ENCODE data around the gene CCL25. TPM values are rescaled to one million over a fixed set of nuclear protein-coding genes. Genes with fewer than 3 reads are reported as not detected.

The CCL25 gene
- total and polyA plus RNA-seq, 9 of the 15 experiments (the other 6 are each of a cell fraction or from before 2014, with no cell fraction given) = 0.15 TPM; not detected in 8

- TF ChIP-seq NR2F6 (CRISPR knock-in tag; IDR thresholded peaks at IDR 0.05) = peak; percentile 73; the same call in 1 of the 2 replicates
- TF ChIP-seq ZNF212 (CRISPR knock-in tag; IDR thresholded peaks at IDR 0.05) = no peak
- TF ChIP-seq SIN3A (IDR thresholded peaks at IDR 0.05; ENCODE audit: borderline replicate concordance in 2 of 2, control insufficient read depth in 1 of 2, low read depth in 2 of 2, low read length in 2 of 2) = peak; percentile 38 to 56; a peak in 1 of 4 replicates
- TF ChIP-seq MYC (IDR thresholded peaks at IDR 0.05; ENCODE audit: low read depth, low read length) = 0 out of 2 replicates have a peak, but pooled peaks have one; percentile 22
- no peak for TF ChIP-seq MYC (CRISPR knock-in tag; IDR thresholded peaks at IDR 0.05; ENCODE audit: borderline replicate concordance, low read depth)
- TF ChIP-seq DPF2 (IDR thresholded peaks at IDR 0.05) = peak; percentile 41; the same call in 1 of the 2 replicates
- TF ChIP-seq MCM7 (IDR thresholded peaks at IDR 0.05) = no peak
- 0 out of 4 replicates have a peak, but pooled peaks have one; percentile 21 to 27 for TF ChIP-seq TEAD1 (CRISPR knock-in tag; IDR thresholded peaks at IDR 0.05)
- peak; percentile 48 for TF ChIP-seq CCNT2 (IDR thresholded peaks at IDR 0.05; ENCODE audit: borderline replicate concordance, extremely low read depth, insufficient read length, low read depth, low read length)
- peak; percentile 90 for TF ChIP-seq POLR2A (conservative IDR thresholded peaks at IDR 0.05)
- TF ChIP-seq CAMTA2 (CRISPR knock-in tag; conservative IDR thresholded peaks at IDR 0.05) = no peak
- TF ChIP-seq ZFP91 (CRISPR knock-in tag; IDR thresholded peaks at IDR 0.05) = 0 out of 2 replicates have a peak, but pooled peaks have one; percentile 44
- TF ChIP-seq CTBP1 (IDR thresholded peaks at IDR 0.05; ENCODE audit: borderline replicate concordance) = peak; percentile 98
- TF ChIP-seq ZNF695 (CRISPR knock-in tag; IDR thresholded peaks at IDR 0.05) = peak; percentile 74; the same call in 1 of the 2 replicates
- 0 out of 2 replicates have a peak, but pooled peaks have one; percentile 25 for TF ChIP-seq STAG1 (CRISPR knock-in tag; IDR thresholded peaks at IDR 0.05; ENCODE audit: borderline replicate concordance)
- 0 out of 2 replicates have a peak, but pooled peaks have one; percentile 28 for TF ChIP-seq ATF1 (CRISPR knock-in tag; IDR thresholded peaks at IDR 0.05)
- TF ChIP-seq ATF1 (tag; IDR thresholded peaks at IDR 0.05) = peak; percentile 94
- peak; percentile 75; the same call in 1 of the 2 replicates for TF ChIP-seq ZBTB1 (CRISPR knock-in tag; IDR thresholded peaks at IDR 0.05; ENCODE audit: borderline replicate concordance, low read depth)
- TF ChIP-seq ZNF639 (CRISPR knock-in tag; conservative IDR thresholded peaks at IDR 0.05 in 1 of 2, IDR thresholded peaks at IDR 0.05 in 1 of 2) = peak in 1 of 2 experiments; percentile 99; a peak in 2 of 4 replicates
- TF ChIP-seq BRD9 (IDR thresholded peaks at IDR 0.05; ENCODE audit: low read depth, partially characterized antibody) = no peak
- 0 out of 2 replicates have a peak, but pooled peaks have one; percentile 28 for TF ChIP-seq ZNF592 (IDR thresholded peaks at IDR 0.05)
These were observed 46.9 kb upstream of the CCL25 start, which contains the start of gene ELAVL1 (continued) for GRCh38 chr19:8005534-8006256.
